Inferior parietal cortex (tissue), 1 donor: ENCODE results near the gene NDST4.
"Not testable (repeated sequence)": the region's sequence is repeated elsewhere in the genome, so short reads cannot be mapped to it uniquely, and the experiment has no call there.

Experiments used
- DNase-seq: peaks from one replicate; pipeline ENCODE4 v3.0.0-alpha.2; 2016; ENCODE audit errors: extremely low spot score

NDST4 gene

GRCh38 chr4:115054836-115055235 is 58.6 kb downstream of the NDST4 start:
- no peak for DNase-seq

- DNase-seq: no peak
Measured at GRCh38 chr4:115053313-115053712, 60.1 kb downstream of the NDST4 start.

GRCh38 chr4:115042496-115042895 is 70.9 kb downstream of the NDST4 start:
- no peak for DNase-seq

- DNase-seq: no peak
Measured at GRCh38 chr4:115030281-115030680, 83.1 kb downstream of the NDST4 start.

GRCh38 chr4:115028682-115029410 is 84.6 kb downstream of the NDST4 start:
- no peak for DNase-seq

- no peak for DNase-seq
Measured at GRCh38 chr4:114999880-115000279, 113.5 kb downstream of the NDST4 start.

- DNase-seq: no peak
Measured at GRCh38 chr4:114998316-114998715, 115.1 kb downstream of the NDST4 start.

- DNase-seq: no peak
Measured at GRCh38 chr4:114997576-114998247, 115.7 kb downstream of the NDST4 start.

- no peak for DNase-seq
Measured at GRCh38 chr4:114986133-114986532, 127.3 kb downstream of the NDST4 start.

GRCh38 chr4:114980932-114981708 is 132.3 kb downstream of the NDST4 start:
- no peak for DNase-seq

GRCh38 chr4:114980399-114980798 is 133.0 kb downstream of the NDST4 start:
- not testable (repeated sequence) for DNase-seq

- no peak for DNase-seq
Measured at GRCh38 chr4:114976901-114977300, 136.5 kb downstream of the NDST4 start.

- DNase-seq: no peak
Measured at GRCh38 chr4:114964026-114964425, 149.4 kb downstream of the NDST4 start.

GRCh38 chr4:114945616-114946015 is 167.8 kb downstream of the NDST4 start:
- DNase-seq: no peak

GRCh38 chr4:114941503-114941902 is 171.9 kb downstream of the NDST4 start:
- no peak for DNase-seq

GRCh38 chr4:114927881-114928280 is 185.5 kb downstream of the NDST4 start:
- DNase-seq: no peak

- peak; percentile 39 for DNase-seq
Measured at GRCh38 chr4:114926583-114926982, 186.8 kb downstream of the NDST4 start.

GRCh38 chr4:114924311-114924710 is 189.1 kb downstream of the NDST4 start:
- DNase-seq: no peak

GRCh38 chr4:114922592-114922933 is 190.9 kb downstream of the NDST4 start:
- no peak for DNase-seq

- DNase-seq: no peak
Measured at GRCh38 chr4:114921790-114922591, 191.4 kb downstream of the NDST4 start.

GRCh38 chr4:114921191-114921590 is 192.2 kb downstream of the NDST4 start:
- no peak for DNase-seq

- DNase-seq: no peak
Measured at GRCh38 chr4:114911111-114911510, 202.3 kb downstream of the NDST4 start.
